M059J (cell line): ENCODE measurements around the gene SPAG9. TPM values are rescaled to one million over a fixed set of nuclear protein-coding genes. Genes with fewer than 3 reads are reported as not detected.

Source experiments
- DNase-seq: peaks from one replicate; pipeline ENCODE4 v3.0.0-alpha.2; 2012; ENCODE audit warnings: low read depth
- total RNA-seq: library from RNA; depleted of rRNA; stranded (reverse); fragments of >200 nt; shearing (Covaris generic); gene quantifications from 2 replicates; pipeline ENCODE4 v1.2.3, GENCODE V29; 2014

Gene SPAG9
- total RNA-seq, 1 experiment from 2014 or later: 43.9 TPM

- no peak for DNase-seq
Measured at GRCh38 chr17:50939795-50940684, 180.6 kb downstream of the SPAG9 start.

GRCh38 chr17:50939542-50939794, 181.2 kb downstream of the SPAG9 start:
- DNase-seq: no peak

GRCh38 chr17:50938821-50939541, 181.7 kb downstream of the SPAG9 start:
- DNase-seq: no peak

GRCh38 chr17:50935996-50936266, 184.7 kb downstream of the SPAG9 start:
- DNase-seq: no peak

GRCh38 chr17:50935221-50935995, 185.3 kb downstream of the SPAG9 start:
- DNase-seq: peak; percentile 97

- DNase-seq: no peak
Measured at GRCh38 chr17:50934672-50935220, 185.9 kb downstream of the SPAG9 start.

GRCh38 chr17:50934161-50934560, 186.5 kb downstream of the SPAG9 start:
- DNase-seq: no peak

- DNase-seq: peak; percentile 79
Measured at GRCh38 chr17:50931144-50931908, 189.3 kb downstream of the SPAG9 start.

- DNase-seq: no peak
Measured at GRCh38 chr17:50928646-50929045, 192.0 kb downstream of the SPAG9 start.

GRCh38 chr17:50927287-50927686, 193.4 kb downstream of the SPAG9 start:
- no peak for DNase-seq

- no peak for DNase-seq
Measured at GRCh38 chr17:50926523-50926922, 194.1 kb downstream of the SPAG9 start.

- no peak for DNase-seq
Measured at GRCh38 chr17:50925296-50925891, 195.3 kb downstream of the SPAG9 start.

- DNase-seq: no peak
Measured at GRCh38 chr17:50924800-50925199, 195.9 kb downstream of the SPAG9 start.

- no peak for DNase-seq
Measured at GRCh38 chr17:50924300-50924699, 196.4 kb downstream of the SPAG9 start.

- no peak for DNase-seq
Measured at GRCh38 chr17:50923611-50924010, 197.1 kb downstream of the SPAG9 start.

GRCh38 chr17:50922721-50923405, 197.8 kb downstream of the SPAG9 start:
- DNase-seq: no peak

- DNase-seq: peak; percentile 87
Measured at GRCh38 chr17:50922107-50922506, 198.6 kb downstream of the SPAG9 start.

GRCh38 chr17:50920891-50921586, 199.6 kb downstream of the SPAG9 start:
- no peak for DNase-seq

- DNase-seq: no peak
Measured at GRCh38 chr17:50920041-50920410, 200.6 kb downstream of the SPAG9 start.
